Thyroid gland (tissue), 4 donors: Measurements from ENCODE around the gene SDR9C7.

Experiments used
- POLR2A ChIP-seq, 2 donors: fragments of 450-650 bp; IDR thresholded peaks; one replicate each; pipeline ENCODE4 v1.6.1; 2017; ENCODE audit warnings: antibody characterized with exemption in 2 of 2, mild to moderate bottlenecking in 2 of 2, moderate library complexity in 1 of 2
- TF ChIP-seq, protein P1 (sequence below), 6 experiments: fragments of 200-600 bp in 3 of 6; fragments of 450-650 bp in 3 of 6; sonication (generic) in 3 of 6; IDR thresholded peaks; one replicate each; pipeline ENCODE4 v1.5.1; 2016 to 2019; ENCODE audit warnings: antibody characterized with exemption in 6 of 6, mild to moderate bottlenecking in 2 of 6, inconsistent platforms in 1 of 6, moderate library complexity in 1 of 6

DNA sequence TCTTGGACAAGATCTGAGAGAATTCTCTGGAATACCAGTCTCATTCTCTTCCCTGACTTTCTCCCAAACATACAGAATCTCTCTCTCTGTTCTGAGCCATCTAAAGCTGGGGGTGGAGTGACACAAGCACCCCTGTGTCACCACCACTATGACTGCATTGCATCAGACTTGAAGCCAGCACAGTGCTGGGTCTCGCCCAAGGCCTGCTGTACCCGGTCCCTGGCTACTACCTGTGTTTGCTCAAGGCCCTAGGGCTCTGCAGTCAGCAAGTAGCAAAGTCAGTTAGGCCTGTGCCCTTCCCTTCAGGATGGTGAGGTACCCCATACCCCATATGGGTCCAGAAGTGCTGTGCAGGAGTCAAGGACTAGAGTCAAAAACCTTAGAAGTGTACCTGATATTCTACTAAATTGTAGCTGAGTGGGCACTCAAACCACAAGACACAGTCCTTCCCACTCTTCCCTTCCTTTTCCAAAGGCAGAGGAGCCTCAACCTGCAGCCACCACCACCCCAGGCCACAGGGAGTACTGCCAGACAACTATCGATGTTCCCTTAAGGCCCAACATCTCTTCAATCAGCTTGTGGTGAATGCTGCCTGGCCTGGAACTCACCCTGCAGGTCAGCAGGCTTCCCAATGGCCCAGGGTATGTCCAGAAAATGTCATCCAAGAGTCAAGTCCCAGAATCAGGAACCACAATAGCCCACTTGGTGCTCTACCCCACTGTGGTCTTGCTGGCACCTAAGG, 44.4 kb upstream of the SDR9C7 start:
- TF ChIP-seq POLR2A (IDR thresholded peaks at IDR 0.05): no peak
- TF ChIP-seq, protein P1, sequence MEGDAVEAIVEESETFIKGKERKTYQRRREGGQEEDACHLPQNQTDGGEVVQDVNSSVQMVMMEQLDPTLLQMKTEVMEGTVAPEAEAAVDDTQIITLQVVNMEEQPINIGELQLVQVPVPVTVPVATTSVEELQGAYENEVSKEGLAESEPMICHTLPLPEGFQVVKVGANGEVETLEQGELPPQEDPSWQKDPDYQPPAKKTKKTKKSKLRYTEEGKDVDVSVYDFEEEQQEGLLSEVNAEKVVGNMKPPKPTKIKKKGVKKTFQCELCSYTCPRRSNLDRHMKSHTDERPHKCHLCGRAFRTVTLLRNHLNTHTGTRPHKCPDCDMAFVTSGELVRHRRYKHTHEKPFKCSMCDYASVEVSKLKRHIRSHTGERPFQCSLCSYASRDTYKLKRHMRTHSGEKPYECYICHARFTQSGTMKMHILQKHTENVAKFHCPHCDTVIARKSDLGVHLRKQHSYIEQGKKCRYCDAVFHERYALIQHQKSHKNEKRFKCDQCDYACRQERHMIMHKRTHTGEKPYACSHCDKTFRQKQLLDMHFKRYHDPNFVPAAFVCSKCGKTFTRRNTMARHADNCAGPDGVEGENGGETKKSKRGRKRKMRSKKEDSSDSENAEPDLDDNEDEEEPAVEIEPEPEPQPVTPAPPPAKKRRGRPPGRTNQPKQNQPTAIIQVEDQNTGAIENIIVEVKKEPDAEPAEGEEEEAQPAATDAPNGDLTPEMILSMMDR (IDR thresholded peaks at IDR 0.05): no peak
